Stomach (tissue), 9 donors: ENCODE data around the gene TUBB6. TPM values are rescaled to one million over a fixed set of nuclear protein-coding genes. Genes with fewer than 3 reads are reported as not detected.

Experiments
- DNase-seq, 2 donors: peaks; one replicate each; pipeline versions ENCODE4 v3.0.0 to v3.0.0-alpha.2; 2013 to 2019
- H3K27ac ChIP-seq, 5 donors: fragments of 200-600 bp in 4 of 5; sonication (generic) in 4 of 5; one replicate each; pipeline ENCODE4 v1.5.1; 2013 to 2019; ENCODE audit warnings: mild to moderate bottlenecking in 1 of 5, moderate library complexity in 1 of 5
- H3K27me3 ChIP-seq, 3 donors: fragments of 200-600 bp; sonication (generic); one replicate each; pipeline ENCODE4 v1.5.1; 2017 to 2019; ENCODE audit warnings: mixed run types in 1 of 3
- H3K36me3 ChIP-seq, 4 donors: fragments of 200-600 bp; sonication (generic); 1 replicate in 3 of 4; 2 replicates in 1 of 4; pipeline ENCODE4 v1.5.1; 2016 to 2019
- H3K4me1 ChIP-seq, 4 donors: fragments of 200-600 bp; sonication (generic); one replicate each; pipeline ENCODE4 v1.5.1; 2016 to 2019
- H3K4me3 ChIP-seq, 4 donors: fragments of 200-600 bp; sonication (generic) in 3 of 4; one replicate each; pipeline ENCODE4 v1.5.1; 2016 to 2019; ENCODE audit warnings: mild to moderate bottlenecking in 1 of 4
- H3K9me3 ChIP-seq, 4 donors: fragments of 200-600 bp; sonication (generic); one replicate each; pipeline ENCODE4 v1.5.1; 2016 to 2019
- EP300 ChIP-seq: sonication (generic); formaldehyde crosslinking; IDR thresholded peaks from one replicate; pipeline ENCODE4 v1.6.1; 2017; ENCODE audit warnings: antibody characterized with exemption
- POLR2A ChIP-seq, 4 donors: fragments of 450-650 bp; IDR thresholded peaks; one replicate each; pipeline ENCODE4 v1.6.1; 2016; ENCODE audit warnings: antibody characterized with exemption in 4 of 4, control low read depth in 2 of 4, mild to moderate bottlenecking in 1 of 4, moderate library complexity in 1 of 4
- POLR2AphosphoS5 ChIP-seq, 3 donors: sonication (generic); formaldehyde crosslinking; IDR thresholded peaks; one replicate each; pipeline ENCODE4 v1.6.1; 2016; ENCODE audit warnings: antibody characterized with exemption in 3 of 3
- WGBS, 5 donors: extraction: QIAGEN DNeasy Blood & Tissue Kit in 3 of 5; methylation state at CpG; one replicate each; pipeline versions ENCODE4 v1.1.5 to v1.1.7; 2013 to 2018; 5-methylcytosine and 5-hydroxymethylcytosine counted together
- intact Hi-C: fragments of 100-400 bp; cut with DNase I; formaldehyde crosslinking; loops from one replicate; pipeline ENCODE4 v1.15.1; 2023; ENCODE audit warnings: low total_unique reads
- polyA plus RNA-seq, 3 donors: library from polyadenylated mRNA; stranded (reverse); fragments of 200-250 nt; gene quantifications; one replicate each; pipeline ENCODE4 v1.2.3, GENCODE V29; 2013
- total RNA-seq, 5 donors: library from RNA; depleted of rRNA; stranded (reverse); fragments of >200 nt; gene quantifications; one replicate each; pipeline versions ENCODE4 v1.1.0 to v1.2.3, GENCODE V29; 2014 to 2016
- TF ChIP-seq, protein P1 (sequence below), 7 experiments: fragments of 450-650 bp in 4 of 7; fragments of 200-600 bp in 3 of 7; sonication (generic) in 3 of 7; IDR thresholded peaks; one replicate each; pipeline ENCODE4 v1.5.1; 2016 to 2019; ENCODE audit warnings: antibody characterized with exemption in 7 of 7, control low read depth in 2 of 7, mild to moderate bottlenecking in 1 of 7
- donor health status: healthy with polysubstance abuse.
- donor health status: Bipolar disorder and iron deficiency.
- donor health status: healthy.

TUBB6 gene
- total and polyA plus RNA-seq, 8 donors: 66.6 to 333 (median 174) TPM

DNA sequence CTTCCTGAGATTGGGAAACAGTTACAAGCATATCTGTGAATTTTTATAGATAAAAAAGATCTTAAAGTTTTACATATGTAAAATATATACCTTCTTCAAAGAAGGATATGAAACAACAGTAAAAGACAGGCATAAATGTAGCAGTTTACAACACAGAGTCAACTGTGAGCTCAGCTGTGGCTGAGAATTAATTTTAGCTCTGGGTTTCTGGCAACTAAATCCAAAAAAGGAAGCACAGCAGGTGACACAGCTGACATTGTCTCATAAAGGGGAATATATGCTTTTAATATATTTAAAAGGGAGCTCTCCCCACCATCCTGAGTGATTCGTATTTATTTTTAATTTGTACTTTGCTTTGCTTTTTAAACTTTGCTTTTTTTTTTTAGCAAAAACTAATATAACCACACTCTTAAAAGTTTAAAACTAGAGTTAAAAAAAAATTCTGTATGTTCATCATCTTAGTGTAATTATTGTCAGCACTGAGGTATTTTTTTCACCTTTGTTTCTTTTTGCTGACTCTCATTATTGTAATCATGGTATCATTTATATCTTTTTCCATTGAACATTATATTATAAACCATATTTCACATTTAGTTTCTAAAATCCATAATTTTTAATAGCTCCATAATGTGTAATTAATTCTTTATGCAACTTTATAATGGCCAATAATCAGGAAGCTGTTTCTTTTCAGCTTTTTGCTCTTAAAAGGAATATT is 6.7 kb downstream of the TUBB6 start:
- Histone ChIP-seq H3K27ac (peak overlapping the region in 3 of 5 donors; percentile 40 to 62 (median 41)), H3K27me3 (peaks cover 0 to 2% (median 0%) of the 10 kb centered on the region in 3 donors), H3K4me3 (peak overlapping the region in 1 of 4 donors; percentile 3), H3K4me1 (peaks cover 14 to 71% (median 46%) of the 10 kb centered on the region in 4 donors), H3K9me3 (peaks cover 0 to 11% (median 7%) of the 10 kb centered on the region in 4 donors), H3K36me3 (peaks cover 0 to 43% (median 25%) of the 10 kb centered on the region in 4 donors)
- TF ChIP-seq POLR2AphosphoS5 (IDR thresholded peaks at IDR 0.05) (no peak), POLR2A (IDR thresholded peaks at IDR 0.05) (no peak), EP300 (no peak)
- TF ChIP-seq, protein P1, sequence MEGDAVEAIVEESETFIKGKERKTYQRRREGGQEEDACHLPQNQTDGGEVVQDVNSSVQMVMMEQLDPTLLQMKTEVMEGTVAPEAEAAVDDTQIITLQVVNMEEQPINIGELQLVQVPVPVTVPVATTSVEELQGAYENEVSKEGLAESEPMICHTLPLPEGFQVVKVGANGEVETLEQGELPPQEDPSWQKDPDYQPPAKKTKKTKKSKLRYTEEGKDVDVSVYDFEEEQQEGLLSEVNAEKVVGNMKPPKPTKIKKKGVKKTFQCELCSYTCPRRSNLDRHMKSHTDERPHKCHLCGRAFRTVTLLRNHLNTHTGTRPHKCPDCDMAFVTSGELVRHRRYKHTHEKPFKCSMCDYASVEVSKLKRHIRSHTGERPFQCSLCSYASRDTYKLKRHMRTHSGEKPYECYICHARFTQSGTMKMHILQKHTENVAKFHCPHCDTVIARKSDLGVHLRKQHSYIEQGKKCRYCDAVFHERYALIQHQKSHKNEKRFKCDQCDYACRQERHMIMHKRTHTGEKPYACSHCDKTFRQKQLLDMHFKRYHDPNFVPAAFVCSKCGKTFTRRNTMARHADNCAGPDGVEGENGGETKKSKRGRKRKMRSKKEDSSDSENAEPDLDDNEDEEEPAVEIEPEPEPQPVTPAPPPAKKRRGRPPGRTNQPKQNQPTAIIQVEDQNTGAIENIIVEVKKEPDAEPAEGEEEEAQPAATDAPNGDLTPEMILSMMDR (IDR thresholded peaks at IDR 0.05): no peak
- 70 to 86% (median 84%) methylated on average over 1 of the region's 1 CpG for whole genome bisulfite sequencing, 5 donors
- no peak for DNase-seq
- intact Hi-C loops: no loop called here

DNA sequence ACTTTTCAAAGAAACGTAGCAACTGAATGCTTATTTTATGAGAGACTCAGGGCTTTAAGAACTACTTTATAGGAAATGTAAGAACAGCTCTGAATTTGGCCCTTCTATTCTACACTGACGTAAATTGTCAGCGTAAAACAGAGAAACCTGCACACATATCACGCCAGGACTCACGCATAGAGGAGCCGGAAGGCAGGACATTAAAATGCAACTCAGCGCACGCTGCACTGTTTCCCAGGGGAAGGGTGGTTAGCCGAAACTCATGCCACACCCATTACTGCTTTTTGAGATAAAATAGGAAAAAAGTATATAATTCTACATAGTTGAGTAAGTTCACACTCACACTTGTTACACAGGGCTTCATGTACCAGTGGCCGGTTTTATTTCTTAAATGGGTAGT is 7.4 kb downstream of the TUBB6 start:
- H3K4me1 ChIP-seq: peaks cover 12 to 63% (median 40%) of the 10 kb centered on the region in 4 donors
- H3K27ac ChIP-seq: peak overlapping the region in 2 of 5 donors; percentile 18 to 62
- H3K9me3 ChIP-seq: peaks cover 0 to 11% (median 7%) of the 10 kb centered on the region in 4 donors
- H3K27me3 ChIP-seq: no peaks in the 10 kb centered on the region
- TF ChIP-seq POLR2AphosphoS5 (IDR thresholded peaks at IDR 0.05): no peak
- TF ChIP-seq POLR2A (IDR thresholded peaks at IDR 0.05): no peak
- TF ChIP-seq, protein P1 (IDR thresholded peaks at IDR 0.05): no peak
- TF ChIP-seq EP300: no peak
- 49 to 77% (median 73%) methylated on average over 10 of the region's 10 CpGs for WGBS, 5 donors
- intact Hi-C loops: no loop called here
- no peak for DNase-seq
- no peak overlapping the region for H3K4me3 ChIP-seq
- peaks cover 0 to 49% (median 27%) of the 10 kb centered on the region in 4 donors for H3K36me3 ChIP-seq

DNA sequence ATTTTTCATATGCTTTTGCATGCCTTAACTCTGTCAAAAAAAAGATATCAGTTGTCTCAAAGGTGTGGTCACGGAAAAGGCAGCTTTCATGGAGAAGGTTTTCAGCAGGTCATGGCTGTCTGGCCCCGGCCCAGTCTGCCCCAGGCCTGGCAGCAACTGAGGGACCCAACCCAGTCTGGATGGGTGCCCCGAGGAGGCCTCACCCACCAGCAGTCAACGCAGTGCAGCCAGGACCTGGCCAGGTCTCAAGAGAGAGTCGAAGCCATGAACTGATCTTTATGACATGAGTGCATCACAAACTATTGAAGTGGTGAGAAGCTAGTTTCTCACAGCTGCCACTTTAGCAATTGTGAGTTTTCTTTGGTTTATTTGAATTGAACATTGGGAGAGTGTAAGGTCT is 7.9 kb downstream of the TUBB6 start:
- peaks cover 0 to 49% (median 27%) of the 10 kb centered on the region in 4 donors for H3K36me3 ChIP-seq
- H3K9me3 ChIP-seq: peaks cover 0 to 11% (median 7%) of the 10 kb centered on the region in 4 donors
- peaks cover 12 to 63% (median 37%) of the 10 kb centered on the region in 4 donors for H3K4me1 ChIP-seq
- peak overlapping the region in 3 of 5 donors; percentile 18 to 62 (median 26) for H3K27ac ChIP-seq
- no peak overlapping the region for H3K4me3 ChIP-seq
- intact Hi-C loops: no loop called here
- no peaks in the 10 kb centered on the region for H3K27me3 ChIP-seq
- no peak for DNase-seq
- 28 to 37% (median 33%) methylated on average over 3 to 5 of the region's 5 CpGs for WGBS, 5 donors
- TF ChIP-seq POLR2A (IDR thresholded peaks at IDR 0.05): no peak
- TF ChIP-seq EP300: no peak
- TF ChIP-seq, protein P1 (IDR thresholded peaks at IDR 0.05): no peak
- no peak for TF ChIP-seq POLR2AphosphoS5 (IDR thresholded peaks at IDR 0.05)

DNA sequence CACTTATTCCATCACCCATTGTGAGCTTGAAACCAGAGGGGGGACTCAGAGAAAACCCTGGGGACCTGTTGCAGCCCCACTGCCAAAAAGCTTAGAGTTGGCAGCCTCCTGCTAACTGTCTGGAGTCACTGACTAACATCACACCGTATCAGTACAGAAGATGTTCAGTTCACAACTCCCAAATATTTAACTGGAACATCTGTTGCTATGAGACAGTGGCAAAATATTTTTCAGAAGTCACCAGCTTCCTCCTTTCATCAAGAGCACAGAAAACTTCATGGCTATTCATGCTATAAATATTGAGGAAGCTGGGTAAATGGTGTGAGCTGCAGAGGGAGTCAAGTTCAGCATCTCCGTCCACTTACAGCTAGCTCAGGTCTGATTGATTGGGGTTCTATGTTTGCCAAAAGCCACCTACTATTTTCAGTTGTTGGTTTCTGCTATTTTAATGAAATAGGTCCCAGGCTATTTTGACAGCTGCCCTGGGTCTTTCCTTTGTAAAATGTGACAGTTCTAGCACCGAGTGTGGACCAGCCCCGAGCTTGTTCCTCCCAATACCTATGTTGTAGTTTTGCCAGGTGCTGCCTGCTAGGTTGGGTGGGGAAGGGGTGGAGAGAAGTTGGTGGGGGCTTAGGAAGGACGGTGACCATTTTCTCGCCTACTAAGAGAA is 9.8 kb downstream of the TUBB6 start:
- 31 to 59% (median 45%) methylated on average over 6 of the region's 6 CpGs for WGBS, 5 donors

More for the DNA sequence above, 9.8 kb downstream of the TUBB6 start:
- TF ChIP-seq POLR2AphosphoS5 (IDR thresholded peaks at IDR 0.05) (peak in 1 of 3 donors; percentile 9), POLR2A (IDR thresholded peaks at IDR 0.05) (no peak)
- Histone ChIP-seq H3K36me3 (peaks cover 0 to 48% (median 22%) of the 10 kb centered on the region in 4 donors), H3K27ac (peak overlapping the region in 4 of 5 donors; percentile 3 to 71 (median 37)), H3K9me3 (no peaks in the 10 kb centered on the region), H3K4me1 (peaks cover 12 to 66% (median 38%) of the 10 kb centered on the region in 4 donors), H3K4me3 (no peak overlapping the region), H3K27me3 (no peaks in the 10 kb centered on the region)
- DNase-seq: peak in 1 of 2 donors; percentile 62
- intact Hi-C loops: no loop called here
